Measurements from ENCODE around the gene SLX4.

SLX4 gene

GRCh38 chr16:3548859-3549258 is 62.5 kb downstream of the SLX4 start:
- no peak for DNase-seq (ENCODE audit: low spot score)

- no peak for DNase-seq (ENCODE audit: low spot score)
These were observed 63.0 kb downstream of the SLX4 start for GRCh38 chr16:3548445-3548844.

GRCh38 chr16:3546986-3547682 is 64.3 kb downstream of the SLX4 start:
- DNase-seq (ENCODE audit: low spot score) = no peak

- DNase-seq (ENCODE audit: low spot score) = no peak
These were observed 68.6 kb downstream of the SLX4 start for GRCh38 chr16:3542601-3543373.

GRCh38 chr16:3541527-3542155 is 69.8 kb downstream of the SLX4 start:
- no peak for DNase-seq (ENCODE audit: low spot score)

- no peak for DNase-seq (ENCODE audit: low spot score)
These were observed 73.2 kb downstream of the SLX4 start for GRCh38 chr16:3538222-3538621.

- DNase-seq (ENCODE audit: low spot score) = no peak
These were observed 74.6 kb downstream of the SLX4 start for GRCh38 chr16:3536851-3537250.

- DNase-seq (ENCODE audit: low spot score) = no peak
These were observed 75.1 kb downstream of the SLX4 start for GRCh38 chr16:3536271-3536731.

- DNase-seq (ENCODE audit: low spot score) = no peak
These were observed 77.3 kb downstream of the SLX4 start for GRCh38 chr16:3534126-3534525.

GRCh38 chr16:3532741-3533140 is 78.7 kb downstream of the SLX4 start:
- DNase-seq (ENCODE audit: low spot score) = no peak

Measured in ecto neural progenitor cell (in vitro differentiated cells).